Measurements from ENCODE around the gene ZC3HAV1L. TPM values are rescaled to one million over a fixed set of nuclear protein-coding genes. Genes with fewer than 3 reads are reported as not detected.

Gene ZC3HAV1L
- total and polyA plus RNA-seq, 2 of the 8 experiments (the other 6 are each of a cell fraction or from before 2014, with no cell fraction given), result 5.2 to 7.0 TPM

DNA sequence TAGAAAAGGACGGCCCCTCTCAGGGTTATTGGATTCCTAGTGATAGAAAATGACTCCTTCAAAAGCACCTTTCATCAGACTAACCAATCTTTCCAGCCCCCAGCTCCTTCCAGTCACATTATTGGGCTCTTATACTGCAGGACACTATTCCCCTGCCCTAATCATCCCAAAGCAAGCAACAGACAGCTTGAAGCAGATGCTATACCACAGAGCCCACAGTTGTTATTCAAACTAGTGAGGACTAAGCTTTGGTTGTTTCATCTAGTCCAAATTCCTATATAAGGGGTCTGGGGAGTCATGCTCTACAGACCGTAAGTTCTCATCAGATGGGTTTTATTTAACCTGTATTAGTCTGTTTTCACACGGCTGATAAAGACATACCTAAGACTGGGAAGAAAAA, 24.5 kb downstream of the ZC3HAV1L start (continued):
- TF ChIP-seq TBP (IDR thresholded peaks at IDR 0.05; ENCODE audit: low read depth, low read length) (no peak), SUZ12 (IDR thresholded peaks at IDR 0.05; ENCODE audit: low read length) (no peak), ZNF274 (IDR thresholded peaks at IDR 0.05; ENCODE audit: borderline replicate concordance, extremely low read depth, low read length) (no peak), CHD2 (IDR thresholded peaks at IDR 0.05; ENCODE audit: low read length) (no peak), TEAD4 (IDR thresholded peaks at IDR 0.05; ENCODE audit: low read depth, low read length) (no peak)
